ENCODE results near the gene DLG2. TPM values are rescaled to one million over a fixed set of nuclear protein-coding genes. Genes with fewer than 3 reads are reported as not detected.
"Not testable (repeated sequence)": the region's sequence is repeated elsewhere in the genome, so short reads cannot be mapped to it uniquely, and the experiment has no call there.

Gene DLG2
- total RNA-seq, 3 donors from 2014 or later = 4.3 to 12.3 (median 6.9) TPM

- no peaks in the 10 kb centered on the region for H3K27me3 ChIP-seq
- H3K4me3 ChIP-seq = no peak overlapping the region
- no peaks in the 10 kb centered on the region for H3K9me3 ChIP-seq
- no peak for DNase-seq (ENCODE audit: low spot score in 2 of 2)
- no peak overlapping the region for H3K27ac ChIP-seq
- no peaks in the 10 kb centered on the region for H3K36me3 ChIP-seq
- no peak for TF ChIP-seq POLR2A (IDR thresholded peaks at IDR 0.05)
- no peak for TF ChIP-seq CTCF (IDR thresholded peaks at IDR 0.05)
- TF ChIP-seq POLR2AphosphoS5 (IDR thresholded peaks at IDR 0.05) = no peak
- intact Hi-C loops (cut with DNase I; ENCODE audit: low total_unique reads) = no loop called here
- no peaks in the 10 kb centered on the region for H3K4me1 ChIP-seq
Observed at GRCh38 chr11:84855508-84856245, 771.5 kb downstream of the DLG2 start.

GRCh38 chr11:84854498-84854880 is 772.7 kb downstream of the DLG2 start:
- no peaks in the 10 kb centered on the region for H3K27me3 ChIP-seq
- no peaks in the 10 kb centered on the region for H3K9me3 ChIP-seq
- no peaks in the 10 kb centered on the region for H3K36me3 ChIP-seq
- no peak overlapping the region for H3K27ac ChIP-seq
- H3K4me1 ChIP-seq = no peaks in the 10 kb centered on the region
- no peak for DNase-seq (ENCODE audit: low spot score in 2 of 2)
- TF ChIP-seq CTCF (IDR thresholded peaks at IDR 0.05) (no peak), POLR2A (IDR thresholded peaks at IDR 0.05) (no peak), POLR2AphosphoS5 (IDR thresholded peaks at IDR 0.05) (no peak)
- H3K4me3 ChIP-seq = no peak overlapping the region
- intact Hi-C loops (cut with DNase I; ENCODE audit: low total_unique reads) = no loop called here

- H3K4me3 ChIP-seq = no peak overlapping the region
- H3K9me3 ChIP-seq = no peaks in the 10 kb centered on the region
- no peaks in the 10 kb centered on the region for H3K27me3 ChIP-seq
- intact Hi-C loops (cut with DNase I; ENCODE audit: low total_unique reads) = no loop called here
- H3K36me3 ChIP-seq = no peaks in the 10 kb centered on the region
- DNase-seq (ENCODE audit: low spot score in 2 of 2) = no peak
- no peaks in the 10 kb centered on the region for H3K4me1 ChIP-seq
- H3K27ac ChIP-seq = no peak overlapping the region
- no peak for TF ChIP-seq CTCF (IDR thresholded peaks at IDR 0.05)
- TF ChIP-seq POLR2AphosphoS5 (IDR thresholded peaks at IDR 0.05) = no peak
- no peak for TF ChIP-seq POLR2A (IDR thresholded peaks at IDR 0.05)
Observed at GRCh38 chr11:84853841-84854497, 773.2 kb downstream of the DLG2 start.

GRCh38 chr11:84847842-84848241 is 779.3 kb downstream of the DLG2 start:
- Histone ChIP-seq H3K27me3 (no peaks in the 10 kb centered on the region), H3K9me3 (no peaks in the 10 kb centered on the region), H3K27ac (no peak overlapping the region), H3K4me1 (no peaks in the 10 kb centered on the region), H3K4me3 (no peak overlapping the region), H3K36me3 (no peaks in the 10 kb centered on the region)
- intact Hi-C loops (cut with DNase I; ENCODE audit: low total_unique reads) = no loop called here
- no peak for TF ChIP-seq POLR2A (IDR thresholded peaks at IDR 0.05)
- TF ChIP-seq CTCF (IDR thresholded peaks at IDR 0.05) = no peak
- TF ChIP-seq POLR2AphosphoS5 (IDR thresholded peaks at IDR 0.05) = no peak
- no peak for DNase-seq (ENCODE audit: low spot score in 2 of 2)

- H3K27me3 ChIP-seq; H3K9me3 ChIP-seq; H3K4me3 ChIP-seq; H3K36me3 ChIP-seq; H3K4me1 ChIP-seq; H3K27ac ChIP-seq; intact Hi-C loops (cut with DNase I; ENCODE audit: low total_unique reads); DNase-seq (ENCODE audit: low spot score in 2 of 2): not testable (repeated sequence)
Observed at GRCh38 chr11:84840201-84840600, 786.9 kb downstream of the DLG2 start.
